GM23338 (cell line): Measurements from ENCODE around the gene CENPO. TPM values are rescaled to one million over a fixed set of nuclear protein-coding genes. Genes with fewer than 3 reads are reported as not detected.

Experiments used
- ATAC-seq: fragments of 200-7000 bp; cut with Tn5 transposase; 3 replicates; pipeline ENCODE4 v1.9.1; 2020
- DNase-seq: peaks from one replicate; pipeline ENCODE4 v3.0.0-alpha.2; 2015; ENCODE audit warnings: low spot score
- H2AFZ ChIP-seq: fragments of 200-600 bp; sonication (generic); 2 replicates; pipeline ENCODE4 v1.8.0; 2016; ENCODE audit warnings: antibody characterized with exemption, mild to moderate bottlenecking, moderate library complexity
- H3F3A ChIP-seq: fragments of 200-600 bp; sonication (generic); replicated peaks from 2 replicates; pipeline ENCODE4 v1.8.0; 2017; ENCODE audit warnings: antibody characterized with exemption, mixed run types, low read depth
- H3K27ac ChIP-seq: fragments of 200-600 bp; sonication (generic); 2 replicates; pipeline ENCODE4 v1.6.1; 2016; ENCODE audit warnings: low read depth
- H3K27me3 ChIP-seq: fragments of 200-600 bp; sonication (generic); 2 replicates; pipeline ENCODE4 v1.8.0; 2016; ENCODE audit warnings: mild to moderate bottlenecking, mixed run types, moderate library complexity; ENCODE audit not compliant: insufficient read depth
- H3K36me3 ChIP-seq: fragments of 200-600 bp; sonication (generic); 2 replicates; pipeline ENCODE4 v1.8.0; 2016; ENCODE audit warnings: mild to moderate bottlenecking; ENCODE audit not compliant: insufficient read depth
- H3K4me1 ChIP-seq: fragments of 200-600 bp; sonication (generic); 2 replicates; pipeline ENCODE4 v1.8.0; 2016; ENCODE audit warnings: mild to moderate bottlenecking, moderate library complexity; ENCODE audit not compliant: insufficient read depth
- H3K4me2 ChIP-seq: fragments of 200-600 bp; sonication (generic); 2 replicates; pipeline ENCODE4 v1.7.1; 2017; ENCODE audit warnings: mixed run types
- H3K4me3 ChIP-seq: fragments of 200-600 bp; sonication (generic); 2 replicates; pipeline ENCODE4 v1.6.1; 2016; ENCODE audit warnings: mixed run types
- H3K79me2 ChIP-seq: fragments of 200-600 bp; sonication (generic); replicated peaks from 2 replicates; pipeline ENCODE4 v1.8.0; 2017; ENCODE audit warnings: mild to moderate bottlenecking; ENCODE audit not compliant: insufficient read depth
- H3K9me2 ChIP-seq: fragments of 200-600 bp; sonication (generic); 2 replicates; pipeline ENCODE4 v1.8.0; 2017; ENCODE audit not compliant: insufficient read depth
- H4K20me1 ChIP-seq: fragments of 200-600 bp; sonication (generic); replicated peaks from 2 replicates; pipeline ENCODE4 v1.8.0; 2017; ENCODE audit warnings: mild to moderate bottlenecking; ENCODE audit not compliant: insufficient read depth
- H3K27ac Mint-ChIP-seq: 2 replicates; pipeline ENCODE4 v1.8.0; 2020; ENCODE audit warnings: inconsistent platforms, mild to moderate bottlenecking, moderate library complexity, mixed read lengths
- H3K27me3 Mint-ChIP-seq: 3 replicates; pipeline ENCODE4 v1.8.0; 2022; ENCODE audit warnings: low read depth, mild to moderate bottlenecking, moderate library complexity, mixed read lengths, inconsistent platforms; ENCODE audit not compliant: insufficient read depth, poor library complexity
- H3K36me3 Mint-ChIP-seq: 3 replicates; pipeline ENCODE4 v1.8.0; 2021; ENCODE audit warnings: low read depth, mild to moderate bottlenecking, inconsistent platforms, moderate library complexity, mixed read lengths
- H3K4me1 Mint-ChIP-seq: 3 replicates; pipeline ENCODE4 v1.8.0; 2020; ENCODE audit warnings: mild to moderate bottlenecking, inconsistent platforms, mixed read lengths
- H3K4me3 Mint-ChIP-seq: 3 replicates; pipeline ENCODE4 v1.8.0; 2021; ENCODE audit warnings: moderate library complexity, mild to moderate bottlenecking, inconsistent platforms, mixed read lengths
- H3K9me3 Mint-ChIP-seq: 3 replicates; pipeline ENCODE4 v1.8.0; 2020; ENCODE audit warnings: moderate library complexity, mild to moderate bottlenecking, inconsistent platforms, mixed read lengths
- CTCF ChIP-seq, 2 experiments: fragments of 200-600 bp in 1 of 2; sonication (generic) in 1 of 2; conservative IDR thresholded peaks; 2 replicates each; pipeline versions ENCODE4 v1.5.1 to v1.6.1; 2016 to 2017; ENCODE audit warnings: antibody characterized with exemption in 2 of 2, low read depth in 2 of 2, mild to moderate bottlenecking in 2 of 2, moderate library complexity in 1 of 2
- EZH2 ChIP-seq: fragments of 200-600 bp; sonication (generic); IDR thresholded peaks from one replicate; pipeline ENCODE4 v1.8.0; 2017; ENCODE audit warnings: antibody characterized with exemption, mild to moderate bottlenecking, low read depth; ENCODE audit not compliant: unreplicated experiment
- JUNB ChIP-seq: IDR thresholded peaks from one replicate; pipeline ENCODE4 v1.6.1; 2016; ENCODE audit warnings: antibody characterized with exemption; ENCODE audit not compliant: unreplicated experiment
- REST ChIP-seq: IDR thresholded peaks from one replicate; pipeline ENCODE4 v1.6.1; 2018; ENCODE audit warnings: antibody characterized with exemption; ENCODE audit not compliant: unreplicated experiment
- polyA plus RNA-seq: library from polyadenylated mRNA; unstranded; fragments of >200 nt; fragmentation: Nextera tagmentation; extraction: Ambion mirVana; gene quantifications from 2 replicates; pipeline ENCODE4 v1.2.1, GENCODE V29; 2016
- total RNA-seq: library from RNA; depleted of rRNA; stranded (reverse); fragments of >200 nt; shearing (Covaris generic); gene quantifications from 2 replicates; pipeline ENCODE4 v1.2.3, GENCODE V29; 2014
- TF ChIP-seq, protein P1 (sequence below): fragments of 250-450 bp; sonication (Bioruptor Pico); IDR thresholded peaks from 2 replicates; pipeline ENCODE4 v1.5.0; 2020; ENCODE audit warnings: mild to moderate bottlenecking, moderate library complexity

CENPO gene
- total and polyA plus RNA-seq, 2 experiments from 2014 or later, result 27.0 to 44.7 TPM

GRCh38 chr2:24744356-24744755 lies 48.9 kb upstream of the CENPO start:
- Mint-ChIP-seq H3K4me3 (no peak overlapping the region), H3K9me3 (no peaks in the 10 kb centered on the region), H3K36me3 (no peaks in the 10 kb centered on the region), H3K27me3 (no peaks in the 10 kb centered on the region), H3K27ac (no peak overlapping the region), H3K4me1 (peaks cover 4% of the 10 kb centered on the region)
- no peak overlapping the region for H3K4me3 ChIP-seq
- no peak for DNase-seq
- H2AFZ ChIP-seq, result no peak overlapping the region
- no peaks in the 10 kb centered on the region for H3K36me3 ChIP-seq
- H3K4me1 ChIP-seq, result no peaks in the 10 kb centered on the region
- H3K79me2 ChIP-seq, result no peaks in the 10 kb centered on the region
- H3K9me2 ChIP-seq, result no peaks in the 10 kb centered on the region
- H3K4me2 ChIP-seq, result no peak overlapping the region
- no peak overlapping the region for H3K27ac ChIP-seq
- TF ChIP-seq REST, result no peak
- TF ChIP-seq EZH2, result no peak
- TF ChIP-seq JUNB, result no peak
- TF ChIP-seq CTCF (conservative IDR thresholded peaks at IDR 0.05; ENCODE audit: low read depth in 2 of 2), result no peak
- TF ChIP-seq, protein P1, sequence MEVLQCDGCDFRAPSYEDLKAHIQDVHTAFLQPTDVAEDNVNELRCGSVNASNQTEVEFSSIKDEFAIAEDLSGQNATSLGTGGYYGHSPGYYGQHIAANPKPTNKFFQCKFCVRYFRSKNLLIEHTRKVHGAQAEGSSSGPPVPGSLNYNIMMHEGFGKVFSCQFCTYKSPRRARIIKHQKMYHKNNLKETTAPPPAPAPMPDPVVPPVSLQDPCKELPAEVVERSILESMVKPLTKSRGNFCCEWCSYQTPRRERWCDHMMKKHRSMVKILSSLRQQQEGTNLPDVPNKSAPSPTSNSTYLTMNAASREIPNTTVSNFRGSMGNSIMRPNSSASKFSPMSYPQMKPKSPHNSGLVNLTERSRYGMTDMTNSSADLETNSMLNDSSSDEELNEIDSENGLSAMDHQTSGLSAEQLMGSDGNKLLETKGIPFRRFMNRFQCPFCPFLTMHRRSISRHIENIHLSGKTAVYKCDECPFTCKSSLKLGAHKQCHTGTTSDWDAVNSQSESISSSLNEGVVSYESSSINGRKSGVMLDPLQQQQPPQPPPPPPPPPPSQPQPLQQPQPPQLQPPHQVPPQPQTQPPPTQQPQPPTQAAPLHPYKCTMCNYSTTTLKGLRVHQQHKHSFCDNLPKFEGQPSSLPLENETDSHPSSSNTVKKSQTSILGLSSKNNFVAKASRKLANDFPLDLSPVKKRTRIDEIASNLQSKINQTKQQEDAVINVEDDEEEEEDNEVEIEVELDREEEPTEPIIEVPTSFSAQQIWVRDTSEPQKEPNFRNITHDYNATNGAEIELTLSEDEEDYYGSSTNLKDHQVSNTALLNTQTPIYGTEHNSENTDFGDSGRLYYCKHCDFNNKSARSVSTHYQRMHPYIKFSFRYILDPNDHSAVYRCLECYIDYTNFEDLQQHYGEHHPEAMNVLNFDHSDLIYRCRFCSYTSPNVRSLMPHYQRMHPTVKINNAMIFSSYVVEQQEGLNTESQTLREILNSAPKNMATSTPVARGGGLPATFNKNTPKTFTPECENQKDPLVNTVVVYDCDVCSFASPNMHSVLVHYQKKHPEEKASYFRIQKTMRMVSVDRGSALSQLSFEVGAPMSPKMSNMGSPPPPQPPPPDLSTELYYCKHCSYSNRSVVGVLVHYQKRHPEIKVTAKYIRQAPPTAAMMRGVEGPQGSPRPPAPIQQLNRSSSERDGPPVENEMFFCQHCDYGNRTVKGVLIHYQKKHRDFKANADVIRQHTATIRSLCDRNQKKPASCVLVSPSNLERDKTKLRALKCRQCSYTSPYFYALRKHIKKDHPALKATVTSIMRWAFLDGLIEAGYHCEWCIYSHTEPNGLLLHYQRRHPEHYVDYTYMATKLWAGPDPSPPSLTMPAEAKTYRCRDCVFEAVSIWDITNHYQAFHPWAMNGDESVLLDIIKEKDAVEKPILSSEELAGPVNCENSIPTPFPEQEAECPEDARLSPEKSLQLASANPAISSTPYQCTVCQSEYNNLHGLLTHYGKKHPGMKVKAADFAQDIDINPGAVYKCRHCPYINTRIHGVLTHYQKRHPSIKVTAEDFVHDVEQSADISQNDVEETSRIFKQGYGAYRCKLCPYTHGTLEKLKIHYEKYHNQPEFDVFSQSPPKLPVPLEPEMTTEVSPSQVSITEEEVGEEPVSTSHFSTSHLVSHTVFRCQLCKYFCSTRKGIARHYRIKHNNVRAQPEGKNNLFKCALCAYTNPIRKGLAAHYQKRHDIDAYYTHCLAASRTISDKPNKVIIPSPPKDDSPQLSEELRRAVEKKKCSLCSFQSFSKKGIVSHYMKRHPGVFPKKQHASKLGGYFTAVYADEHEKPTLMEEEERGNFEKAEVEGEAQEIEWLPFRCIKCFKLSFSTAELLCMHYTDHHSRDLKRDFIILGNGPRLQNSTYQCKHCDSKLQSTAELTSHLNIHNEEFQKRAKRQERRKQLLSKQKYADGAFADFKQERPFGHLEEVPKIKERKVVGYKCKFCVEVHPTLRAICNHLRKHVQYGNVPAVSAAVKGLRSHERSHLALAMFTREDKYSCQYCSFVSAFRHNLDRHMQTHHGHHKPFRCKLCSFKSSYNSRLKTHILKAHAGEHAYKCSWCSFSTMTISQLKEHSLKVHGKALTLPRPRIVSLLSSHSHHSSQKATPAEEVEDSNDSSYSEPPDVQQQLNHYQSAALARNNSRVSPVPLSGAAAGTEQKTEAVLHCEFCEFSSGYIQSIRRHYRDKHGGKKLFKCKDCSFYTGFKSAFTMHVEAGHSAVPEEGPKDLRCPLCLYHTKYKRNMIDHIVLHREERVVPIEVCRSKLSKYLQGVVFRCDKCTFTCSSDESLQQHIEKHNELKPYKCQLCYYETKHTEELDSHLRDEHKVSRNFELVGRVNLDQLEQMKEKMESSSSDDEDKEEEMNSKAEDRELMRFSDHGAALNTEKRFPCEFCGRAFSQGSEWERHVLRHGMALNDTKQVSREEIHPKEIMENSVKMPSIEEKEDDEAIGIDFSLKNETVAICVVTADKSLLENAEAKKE (CRISPR knock-in tag), result no peak
- no peak for ATAC-seq
- H3K27me3 ChIP-seq, result no peaks in the 10 kb centered on the region
- H4K20me1 ChIP-seq, result no peaks in the 10 kb centered on the region
- no peaks in the 10 kb centered on the region for H3F3A ChIP-seq
